Right lobe of liver (tissue), 6 donors: ENCODE data around the gene ALK. TPM values are rescaled to one million over a fixed set of nuclear protein-coding genes. Genes with fewer than 3 reads are reported as not detected.
A peak's percentile ranks its signal among the peaks of the same experiment; 100 is the strongest.

Experiments used
- ATAC-seq, 4 donors: fragments of 200-7000 bp; cut with Tn5 transposase; one replicate each; pipeline ENCODE4 v1.9.1; 2020; ENCODE audit warnings: mild to moderate bottlenecking in 4 of 4, moderate library complexity in 4 of 4
- DNase-seq, 3 donors: peaks; one replicate each; pipeline ENCODE4 v3.0.0-alpha.2; 2020
- H3K27ac ChIP-seq, 3 donors: fragments of 200-600 bp; one replicate each; pipeline ENCODE4 v1.8.0; 2022
- H3K27me3 ChIP-seq, 2 donors: fragments of 200-600 bp; one replicate each; pipeline ENCODE4 v1.8.0; 2022
- H3K36me3 ChIP-seq, 4 donors: fragments of 200-600 bp; sonication (generic) in 1 of 4; one replicate each; pipeline versions ENCODE4 v1.5.1 to v1.8.0; 2017 to 2022; ENCODE audit warnings: control low read depth in 1 of 4
- H3K4me1 ChIP-seq, 4 donors: fragments of 200-600 bp; sonication (generic) in 1 of 4; one replicate each; pipeline versions ENCODE4 v1.5.1 to v1.8.0; 2017 to 2022; ENCODE audit warnings: control low read depth in 1 of 4
- H3K4me3 ChIP-seq, 3 donors: fragments of 200-600 bp; one replicate each; pipeline ENCODE4 v1.8.0; 2022
- H3K9me3 ChIP-seq, 4 donors: fragments of 200-600 bp; sonication (generic) in 1 of 4; one replicate each; pipeline versions ENCODE4 v1.5.1 to v1.8.0; 2017 to 2022; ENCODE audit warnings: control low read depth in 1 of 4
- POLR2A ChIP-seq: fragments of 450-650 bp; IDR thresholded peaks from one replicate; pipeline ENCODE4 v1.6.1; 2017; ENCODE audit warnings: antibody characterized with exemption, mild to moderate bottlenecking
- WGBS: methylation state at CpG from one replicate; pipeline ENCODE4 v1.1.6; 2018; ENCODE audit warnings: low coverage, low lambda C conversion rate; ENCODE audit not compliant: insufficient coverage; ENCODE audit errors: missing lambda C conversion rate; 5-methylcytosine and 5-hydroxymethylcytosine counted together
- intact Hi-C, 2 donors: fragments of 100-400 bp; cut with DNase I; formaldehyde crosslinking; loops; one replicate each; pipeline versions ENCODE4 v1.11.2 to v1.14.1; 2022
- total RNA-seq, 6 experiments: library from RNA; depleted of rRNA in 2 of 6; stranded (reverse); fragments of >200 nt in 2 of 6; fragmentation: NEBNext Ultra II Directional in 3 of 6; extraction: Animal tissue kit (Norgen Biotek cat#: 25700) in 3 of 6; gene quantifications; one replicate each; pipeline versions ENCODE4 v1.1.0 to v1.2.4, GENCODE V29; 2016 to 2023
- TF ChIP-seq, protein P1 (sequence below), 4 donors: fragments of 200-600 bp in 3 of 4; fragments of 450-650 bp in 1 of 4; IDR thresholded peaks; one replicate each; pipeline versions ENCODE4 v1.5.1 to v1.8.0; 2016 to 2022; ENCODE audit warnings: antibody characterized with exemption in 4 of 4, mild to moderate bottlenecking in 2 of 4
- donor health status: DM: no; HTN: yes; CAD: no.
- donor health status: DM: no; HTN: no; CAD: no.
- donor health status: DM: no; HTN: no; CAD: no.
- donor health status: DM: no; HTN: yes; CAD: no.
- donor health status: DM: no; HTN: yes; CAD: no.

ALK gene
- total RNA-seq, 6 experiments from 2014 or later = 0.04 to 0.06 TPM; not detected in 4

DNA sequence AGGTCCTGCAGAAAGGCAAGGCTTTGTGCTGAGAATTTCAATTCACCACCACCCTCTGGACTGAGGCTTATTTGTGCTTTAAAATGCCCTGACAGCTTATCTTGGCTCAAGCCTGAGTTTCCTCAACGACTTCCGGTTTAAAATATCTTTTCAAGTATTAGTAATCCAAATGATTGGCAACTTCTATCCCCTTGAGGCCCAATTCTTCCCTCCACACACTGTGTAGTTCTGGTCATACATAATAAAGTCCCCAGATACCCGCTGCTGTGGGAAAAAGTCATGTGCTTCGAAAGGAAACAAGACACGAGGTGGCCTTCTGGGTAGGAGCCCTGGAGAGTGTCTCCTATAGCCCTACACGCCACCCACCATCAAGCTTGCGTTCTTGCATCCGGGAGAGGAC lies 393.4 kb downstream of the ALK start:
- DNase-seq (no peak), ATAC-seq (no peak)
- 57% methylated on average over 8 of the region's 8 CpGs for WGBS
- intact Hi-C loops = no loop called here
- TF ChIP-seq, protein P1, sequence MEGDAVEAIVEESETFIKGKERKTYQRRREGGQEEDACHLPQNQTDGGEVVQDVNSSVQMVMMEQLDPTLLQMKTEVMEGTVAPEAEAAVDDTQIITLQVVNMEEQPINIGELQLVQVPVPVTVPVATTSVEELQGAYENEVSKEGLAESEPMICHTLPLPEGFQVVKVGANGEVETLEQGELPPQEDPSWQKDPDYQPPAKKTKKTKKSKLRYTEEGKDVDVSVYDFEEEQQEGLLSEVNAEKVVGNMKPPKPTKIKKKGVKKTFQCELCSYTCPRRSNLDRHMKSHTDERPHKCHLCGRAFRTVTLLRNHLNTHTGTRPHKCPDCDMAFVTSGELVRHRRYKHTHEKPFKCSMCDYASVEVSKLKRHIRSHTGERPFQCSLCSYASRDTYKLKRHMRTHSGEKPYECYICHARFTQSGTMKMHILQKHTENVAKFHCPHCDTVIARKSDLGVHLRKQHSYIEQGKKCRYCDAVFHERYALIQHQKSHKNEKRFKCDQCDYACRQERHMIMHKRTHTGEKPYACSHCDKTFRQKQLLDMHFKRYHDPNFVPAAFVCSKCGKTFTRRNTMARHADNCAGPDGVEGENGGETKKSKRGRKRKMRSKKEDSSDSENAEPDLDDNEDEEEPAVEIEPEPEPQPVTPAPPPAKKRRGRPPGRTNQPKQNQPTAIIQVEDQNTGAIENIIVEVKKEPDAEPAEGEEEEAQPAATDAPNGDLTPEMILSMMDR (IDR thresholded peaks at IDR 0.05) = no peak
- no peak for TF ChIP-seq POLR2A
- Histone ChIP-seq H3K4me3 (no peak overlapping the region), H3K27ac (no peak overlapping the region), H3K4me1 (peaks cover 0 to 23% (median 11%) of the 10 kb centered on the region in 4 donors), H3K36me3 (no peaks in the 10 kb centered on the region), H3K27me3 (no peaks in the 10 kb centered on the region), H3K9me3 (no peaks in the 10 kb centered on the region)

DNA sequence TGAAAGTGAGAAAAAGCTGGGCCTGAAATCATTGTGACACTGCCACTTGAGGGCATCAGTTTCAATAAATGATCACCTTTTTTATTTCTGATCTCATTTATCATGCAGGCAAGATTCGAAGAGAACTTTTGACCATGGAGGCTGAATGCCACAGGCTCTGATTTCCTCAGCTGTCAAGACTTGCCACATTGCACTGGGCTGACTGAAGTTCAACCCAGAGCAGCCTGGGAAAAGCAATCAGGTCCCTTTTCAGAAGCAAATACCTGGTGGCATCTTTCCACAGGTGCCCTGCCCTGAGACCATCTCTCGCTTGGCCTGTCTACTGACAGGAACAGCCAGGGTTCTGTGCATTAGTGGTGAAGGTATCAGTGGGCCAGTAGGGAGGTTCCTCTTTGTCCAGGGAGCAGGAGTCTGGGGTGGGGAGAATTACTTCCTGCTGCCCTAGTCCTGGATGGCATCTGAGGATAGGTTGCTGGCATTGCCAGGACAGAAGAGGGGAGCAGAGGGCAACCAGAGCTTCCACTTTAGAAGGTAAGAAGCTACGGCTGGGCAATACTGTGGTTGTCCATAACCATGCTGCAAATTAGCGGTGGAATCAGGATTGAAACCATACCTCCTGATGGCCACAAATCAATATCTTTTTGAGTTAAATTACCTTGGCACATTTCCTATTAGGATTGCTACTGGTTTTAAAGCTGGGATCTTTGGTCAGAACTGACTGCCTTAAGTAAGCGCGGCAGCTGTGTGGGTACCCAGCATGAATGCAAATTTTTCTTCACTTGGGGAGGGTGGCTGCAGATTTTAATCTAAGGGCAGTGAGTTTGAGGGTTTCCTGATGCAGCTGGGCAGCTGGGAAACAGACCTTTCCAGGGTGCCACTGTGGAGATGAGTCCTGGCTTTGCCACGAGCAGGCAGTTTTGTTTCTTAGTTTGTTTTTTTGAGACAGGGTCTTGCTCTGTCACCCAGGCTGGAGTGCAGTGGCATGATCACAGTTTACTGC lies 394.5 kb downstream of the ALK start:
- WGBS = 61% methylated on average over 5 of the region's 7 CpGs
- Histone ChIP-seq H3K36me3 (no peaks in the 10 kb centered on the region), H3K4me3 (no peak overlapping the region), H3K4me1 (peaks cover 0 to 20% (median 9%) of the 10 kb centered on the region in 4 donors), H3K9me3 (no peaks in the 10 kb centered on the region), H3K27me3 (no peaks in the 10 kb centered on the region), H3K27ac (no peak overlapping the region)
- intact Hi-C loops = no loop called here
- DNase-seq (peak in 1 of 3 donors; percentile 67), ATAC-seq (peak; percentile 60 to 82 (median 74))
- no peak for TF ChIP-seq POLR2A
- TF ChIP-seq, protein P1 (IDR thresholded peaks at IDR 0.05) = peak in 1 of 4 donors; percentile 10

DNA sequence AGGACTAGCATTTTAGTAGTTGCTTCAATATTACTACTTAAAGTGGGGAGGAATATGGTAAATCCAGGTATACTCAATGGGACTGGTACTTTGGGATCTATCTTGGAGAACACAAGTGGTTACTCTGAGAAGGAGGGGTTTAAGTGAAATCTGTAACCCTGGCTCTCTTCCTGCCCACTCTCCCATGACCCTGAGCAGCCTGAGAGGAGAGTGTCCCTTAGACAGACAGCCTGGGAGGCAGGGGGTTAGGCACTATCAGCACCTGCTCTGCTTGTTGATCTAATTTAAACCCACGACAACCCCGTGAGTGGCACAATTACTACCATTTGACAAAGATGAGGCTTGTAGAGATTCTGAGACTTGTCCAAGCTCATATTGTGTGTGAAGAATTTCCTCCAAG lies 395.5 kb downstream of the ALK start:
- 94% methylated on average over 2 of the region's 2 CpGs for WGBS
- ATAC-seq = no peak
- Histone ChIP-seq H3K27ac (no peak overlapping the region), H3K27me3 (no peaks in the 10 kb centered on the region), H3K9me3 (no peaks in the 10 kb centered on the region), H3K4me3 (no peak overlapping the region), H3K4me1 (peaks cover 0 to 18% (median 6%) of the 10 kb centered on the region in 4 donors), H3K36me3 (no peaks in the 10 kb centered on the region)
- no peak for DNase-seq
- no peak for TF ChIP-seq POLR2A
- TF ChIP-seq, protein P1 (IDR thresholded peaks at IDR 0.05) = no peak
- intact Hi-C loops = no loop called here

DNA sequence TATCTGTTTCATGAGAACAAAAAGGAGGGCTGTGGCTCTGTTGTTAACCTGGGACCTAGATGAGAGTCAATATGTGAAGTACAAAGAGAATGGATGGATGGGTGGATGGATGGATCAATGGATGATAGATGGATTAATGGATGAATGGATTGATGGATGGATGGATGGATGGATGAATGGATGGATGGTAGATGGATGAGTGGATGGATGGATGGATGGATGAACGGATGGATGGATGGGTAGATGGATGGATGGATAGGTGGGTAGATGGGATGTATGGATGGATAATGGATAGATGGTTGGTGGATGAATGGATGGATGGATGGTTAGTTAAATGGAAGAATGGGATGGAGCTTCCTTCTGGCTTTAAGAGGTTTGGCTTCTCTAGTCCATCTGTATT lies 396.7 kb downstream of the ALK start:
- TF ChIP-seq POLR2A = no peak
- TF ChIP-seq, protein P1 (IDR thresholded peaks at IDR 0.05) = no peak
- Histone ChIP-seq H3K4me1 (peaks cover 0 to 20% (median 9%) of the 10 kb centered on the region in 4 donors), H3K27ac (no peak overlapping the region), H3K4me3 (no peak overlapping the region), H3K36me3 (no peaks in the 10 kb centered on the region), H3K27me3 (no peaks in the 10 kb centered on the region), H3K9me3 (no peaks in the 10 kb centered on the region)
- intact Hi-C loops = no loop called here
- ATAC-seq (no peak), DNase-seq (no peak)
- 57% methylated on average over 1 of the region's 1 CpG for WGBS
